GM21786 (cell line): ENCODE data around the gene HSPB3.
"Not testable (repeated sequence)": the region's sequence is repeated elsewhere in the genome, so short reads cannot be mapped to it uniquely, and the experiment has no call there.

Experiments used
- ATAC-seq: cut with Tn5 transposase; IDR thresholded peaks from one replicate; pipeline ENCODE4 v1.9.1; 2021; ENCODE audit not compliant: unreplicated experiment

Gene HSPB3, protein sequence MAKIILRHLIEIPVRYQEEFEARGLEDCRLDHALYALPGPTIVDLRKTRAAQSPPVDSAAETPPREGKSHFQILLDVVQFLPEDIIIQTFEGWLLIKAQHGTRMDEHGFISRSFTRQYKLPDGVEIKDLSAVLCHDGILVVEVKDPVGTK

DNA sequence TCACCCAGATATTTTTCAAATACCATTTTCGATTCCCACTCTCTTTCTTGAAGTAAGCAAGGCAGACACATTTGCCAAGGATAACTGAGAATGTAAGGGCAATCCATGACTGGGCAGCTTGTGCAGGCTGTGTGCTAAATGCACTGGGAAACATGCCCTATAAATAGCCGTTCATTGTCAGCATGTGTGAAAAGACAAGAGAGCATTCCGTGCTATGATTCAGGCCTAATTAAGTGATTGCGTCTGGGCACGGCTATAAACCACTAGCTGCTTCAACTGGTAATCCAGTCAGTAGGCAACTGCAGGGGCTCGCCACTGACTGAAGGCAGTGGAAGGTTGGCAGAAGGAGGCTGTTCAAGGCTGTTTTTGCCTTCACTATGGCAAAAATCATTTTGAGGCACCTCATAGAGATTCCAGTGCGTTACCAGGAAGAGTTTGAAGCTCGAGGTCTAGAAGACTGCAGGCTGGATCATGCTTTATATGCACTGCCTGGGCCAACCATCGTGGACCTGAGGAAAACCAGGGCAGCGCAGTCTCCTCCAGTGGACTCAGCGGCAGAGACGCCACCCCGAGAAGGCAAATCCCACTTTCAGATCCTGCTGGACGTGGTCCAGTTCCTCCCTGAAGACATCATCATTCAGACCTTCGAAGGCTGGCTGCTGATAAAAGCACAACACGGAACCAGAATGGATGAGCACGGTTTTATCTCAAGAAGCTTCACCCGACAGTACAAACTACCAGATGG, at the start of gene HSPB3:
TSS of gene HSPB3 (plus strand) at position 287 of the 745 bp plus-strand sequence. CDS start at position 378, 91 bp downstream.
- no peak for ATAC-seq

DNA sequence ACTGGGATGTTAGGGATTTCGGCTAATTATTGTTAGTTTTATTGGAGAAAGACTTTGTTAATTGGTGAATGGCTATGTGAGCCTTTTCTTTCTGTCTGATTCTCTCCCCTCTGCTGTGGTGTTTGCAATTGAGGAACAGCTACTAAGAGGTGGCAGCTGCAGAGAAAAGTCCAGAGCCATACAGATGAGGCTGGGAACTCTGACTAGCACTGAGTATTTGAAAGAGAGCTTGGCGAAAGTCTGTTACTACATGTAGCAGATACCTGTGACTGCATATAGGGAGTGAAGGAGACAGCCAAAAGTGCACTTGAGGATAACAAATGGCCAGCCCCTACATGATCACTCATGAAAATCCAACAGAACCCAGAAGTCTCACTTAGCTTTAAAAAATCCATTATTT, 44.3 kb upstream of the HSPB3 start:
- ATAC-seq, result no peak

DNA sequence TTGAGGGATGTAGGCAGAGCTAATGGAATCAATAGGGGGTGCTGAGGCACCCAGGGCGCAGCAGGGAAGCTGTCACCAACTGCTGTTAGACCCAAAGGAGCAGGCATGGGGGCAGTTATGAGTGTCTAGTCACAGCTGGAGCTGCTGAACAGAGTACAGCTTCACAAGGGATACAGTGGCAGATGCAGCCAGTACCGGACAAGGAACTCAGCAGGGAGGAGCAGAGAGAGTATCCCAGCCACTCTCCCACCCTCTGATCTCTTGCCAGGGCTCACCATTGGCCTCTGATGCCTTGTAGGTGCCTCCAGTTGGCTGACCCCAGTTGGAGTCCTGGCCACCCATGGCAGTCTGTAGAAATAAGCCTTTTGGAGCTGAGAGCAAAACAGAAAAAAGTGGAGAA, 42.6 kb upstream of the HSPB3 start:
- no peak for ATAC-seq

GRCh38 chr5:54415147-54415546, 40.4 kb upstream of the HSPB3 start:
- ATAC-seq, result no peak

DNA sequence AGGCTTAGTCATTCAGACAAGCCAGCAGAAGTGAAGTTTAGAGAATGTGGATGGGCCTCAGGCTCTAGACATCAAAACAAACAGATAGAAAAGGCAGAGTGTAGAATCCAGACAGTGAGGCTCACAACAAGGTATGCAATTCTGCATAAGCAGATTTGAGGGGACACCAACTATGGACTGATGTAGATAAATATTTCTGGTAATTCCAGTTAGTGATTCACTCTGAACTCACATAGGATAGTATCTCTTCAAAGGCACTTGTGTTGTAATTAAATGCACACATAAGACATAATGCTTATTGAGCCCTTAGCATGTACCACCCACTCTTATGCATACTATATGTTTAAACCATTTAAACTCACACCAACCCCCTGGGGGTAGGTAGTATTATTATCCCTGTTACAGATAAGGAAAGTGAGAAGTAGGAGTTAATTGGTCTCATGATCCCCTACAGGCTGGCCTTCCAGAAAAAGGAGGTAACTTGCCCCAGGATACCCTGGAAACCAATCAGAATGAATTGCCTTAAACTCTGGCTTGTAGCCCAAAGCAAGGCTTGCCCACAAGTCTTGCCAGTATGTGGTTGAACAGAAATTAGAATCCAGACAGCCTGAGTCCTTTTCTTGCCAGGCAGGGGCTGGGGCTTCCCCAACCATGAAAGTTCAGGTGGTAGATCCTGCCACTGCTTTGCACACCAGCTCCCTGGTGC, 39.5 kb upstream of the HSPB3 start:
- ATAC-seq, result no peak

GRCh38 chr5:54419573-54420423, 35.7 kb upstream of the HSPB3 start:
- not testable (repeated sequence) for ATAC-seq

GRCh38 chr5:54420511-54420910, 35.0 kb upstream of the HSPB3 start:
- ATAC-seq, result not testable (repeated sequence)

DNA sequence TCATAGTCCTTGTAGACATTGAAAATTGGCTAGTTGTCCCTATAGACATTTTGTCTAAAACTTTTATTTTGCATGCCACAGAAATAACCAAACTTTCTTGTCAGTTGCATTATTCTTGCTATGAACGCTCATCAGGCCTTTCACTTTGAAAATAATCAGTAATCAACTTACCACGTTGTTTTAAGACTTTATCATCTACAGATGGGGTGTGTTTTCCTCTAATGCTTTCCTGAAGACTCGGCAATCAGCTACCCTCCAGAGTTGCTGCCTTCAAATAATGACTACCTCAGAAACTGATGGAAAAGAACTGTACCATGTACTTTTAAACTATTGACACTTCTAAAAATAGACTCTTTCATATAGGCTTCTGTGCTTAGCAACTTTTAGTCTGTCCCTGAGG, 33.5 kb upstream of the HSPB3 start:
- ATAC-seq, result no peak

GRCh38 chr5:54425258-54425657, 30.2 kb upstream of the HSPB3 start:
- ATAC-seq, result no peak

- no peak for ATAC-seq
Observed at GRCh38 chr5:54426209-54426608, 29.3 kb upstream of the HSPB3 start.

GRCh38 chr5:54434650-54435049, 20.8 kb upstream of the HSPB3 start:
- not testable (repeated sequence) for ATAC-seq

- no peak for ATAC-seq
Observed at GRCh38 chr5:54438620-54439389, 16.7 kb upstream of the HSPB3 start.

- ATAC-seq, result peak; percentile 92
Observed at GRCh38 chr5:54440456-54440893, 15.0 kb upstream of the HSPB3 start.

DNA sequence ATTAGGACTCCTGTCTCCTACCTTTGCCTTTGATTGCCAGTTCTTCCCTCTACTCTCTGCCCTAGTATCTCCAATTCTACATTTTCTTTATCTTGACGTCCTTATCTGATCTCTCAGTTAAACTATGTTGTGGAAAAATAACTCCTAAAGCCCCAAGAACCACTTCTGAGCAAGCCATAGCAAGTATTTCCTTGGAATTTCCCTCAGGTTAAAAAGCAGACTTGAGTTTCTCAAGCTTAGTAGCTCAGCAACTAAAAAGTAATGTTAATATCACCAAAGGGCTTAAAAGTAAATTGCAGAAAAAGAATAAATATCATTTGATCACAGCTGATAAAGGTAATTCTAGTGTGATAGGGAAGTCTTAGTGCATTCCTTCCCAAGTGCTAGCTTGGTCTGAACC, 13.2 kb upstream of the HSPB3 start:
- ATAC-seq, result no peak

DNA sequence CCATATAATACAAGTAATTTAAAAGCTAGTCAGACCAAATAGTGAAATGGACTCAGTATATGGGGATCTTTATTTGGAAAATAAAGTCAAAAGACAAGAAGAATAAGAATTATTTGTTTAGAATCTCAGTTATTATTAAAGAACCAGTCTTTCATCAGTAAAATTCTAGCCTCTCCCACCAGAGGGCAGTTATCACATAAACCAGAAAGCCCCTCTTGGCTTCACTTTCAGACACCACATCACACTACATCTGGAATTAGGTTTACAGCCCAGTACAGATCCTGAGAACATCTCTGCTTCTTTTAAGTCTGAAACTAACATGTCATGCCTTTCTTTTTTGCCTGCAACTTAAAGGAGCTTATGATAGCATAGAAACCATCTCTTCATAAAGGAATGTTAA, 12.2 kb upstream of the HSPB3 start:
- no peak for ATAC-seq

- no peak for ATAC-seq
Observed at GRCh38 chr5:54445691-54446378, 9.7 kb upstream of the HSPB3 start.

- no peak for ATAC-seq
Observed at GRCh38 chr5:54446379-54446732, 9.1 kb upstream of the HSPB3 start.

- ATAC-seq, result no peak
Observed at GRCh38 chr5:54449923-54450322, 5.6 kb upstream of the HSPB3 start.

GRCh38 chr5:54450542-54450941, 5.0 kb upstream of the HSPB3 start:
- no peak for ATAC-seq

- ATAC-seq, result no peak
Observed at GRCh38 chr5:54453046-54453445, 2.5 kb upstream of the HSPB3 start.
